OCI-LY3 (cell line): ENCODE results near the gene OPCML.

Experiments
- EZH2phosphoT487 ChIP-seq: fragments of 200-600 bp; shearing (Covaris generic); IDR thresholded peaks from 2 replicates; pipeline ENCODE4 v1.6.1; 2018; ENCODE audit warnings: antibody characterized with exemption, mixed run types, low read depth
- TF ChIP-seq, protein P1 (sequence below): fragments of 200-600, 300-600 bp; sonication (generic); IDR thresholded peaks from 2 replicates; pipeline ENCODE4 v1.5.1; 2014; ENCODE audit warnings: antibody characterized with exemption, low read length, low read depth

GRCh38 chr11:133305208-133305956 lies 226.9 kb downstream of the OPCML start:
- TF ChIP-seq, protein P1, sequence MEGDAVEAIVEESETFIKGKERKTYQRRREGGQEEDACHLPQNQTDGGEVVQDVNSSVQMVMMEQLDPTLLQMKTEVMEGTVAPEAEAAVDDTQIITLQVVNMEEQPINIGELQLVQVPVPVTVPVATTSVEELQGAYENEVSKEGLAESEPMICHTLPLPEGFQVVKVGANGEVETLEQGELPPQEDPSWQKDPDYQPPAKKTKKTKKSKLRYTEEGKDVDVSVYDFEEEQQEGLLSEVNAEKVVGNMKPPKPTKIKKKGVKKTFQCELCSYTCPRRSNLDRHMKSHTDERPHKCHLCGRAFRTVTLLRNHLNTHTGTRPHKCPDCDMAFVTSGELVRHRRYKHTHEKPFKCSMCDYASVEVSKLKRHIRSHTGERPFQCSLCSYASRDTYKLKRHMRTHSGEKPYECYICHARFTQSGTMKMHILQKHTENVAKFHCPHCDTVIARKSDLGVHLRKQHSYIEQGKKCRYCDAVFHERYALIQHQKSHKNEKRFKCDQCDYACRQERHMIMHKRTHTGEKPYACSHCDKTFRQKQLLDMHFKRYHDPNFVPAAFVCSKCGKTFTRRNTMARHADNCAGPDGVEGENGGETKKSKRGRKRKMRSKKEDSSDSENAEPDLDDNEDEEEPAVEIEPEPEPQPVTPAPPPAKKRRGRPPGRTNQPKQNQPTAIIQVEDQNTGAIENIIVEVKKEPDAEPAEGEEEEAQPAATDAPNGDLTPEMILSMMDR: no peak
- no peak for TF ChIP-seq EZH2phosphoT487
